Measurements from ENCODE around the gene TM4SF5.
A peak's percentile ranks its signal among the peaks of the same experiment; 100 is the strongest.
"Not testable (repeated sequence)": the region's sequence is repeated elsewhere in the genome, so short reads cannot be mapped to it uniquely, and the experiment has no call there.

Gene TM4SF5

GRCh38 chr17:4795168-4795567, 23.5 kb downstream of the TM4SF5 start:
- DNase-seq: no peak

GRCh38 chr17:4796552-4796920, 24.9 kb downstream of the TM4SF5 start:
- DNase-seq: no peak

- DNase-seq: no peak
Measured at GRCh38 chr17:4800462-4801196, 28.9 kb downstream of the TM4SF5 start.

- no peak for DNase-seq
Measured at GRCh38 chr17:4802228-4802627, 30.5 kb downstream of the TM4SF5 start, which contains the start of gene C17orf114. Gene C17orf114, minus strand, starts transcription at chr17:4802328.

- DNase-seq: no peak
Measured at GRCh38 chr17:4806456-4806776, 34.7 kb downstream of the TM4SF5 start.

- peak; percentile 22 for DNase-seq
Measured at GRCh38 chr17:4806777-4807604, 35.3 kb downstream of the TM4SF5 start, which contains the start of gene PLD2. Gene PLD2, plus strand, starts transcription at chr17:4807152. Its CDS starts 621 bp downstream, at chr17:4807773.

- no peak for DNase-seq
Measured at GRCh38 chr17:4807605-4808377, 36.1 kb downstream of the TM4SF5 start.

- DNase-seq: no peak
Measured at GRCh38 chr17:4808378-4808767, 36.7 kb downstream of the TM4SF5 start.

- DNase-seq: no peak
Measured at GRCh38 chr17:4810696-4811290, 39.1 kb downstream of the TM4SF5 start.

GRCh38 chr17:4811471-4811870, 39.8 kb downstream of the TM4SF5 start:
- no peak for DNase-seq

- DNase-seq: no peak
Measured at GRCh38 chr17:4812690-4813089, 41.0 kb downstream of the TM4SF5 start.

- DNase-seq: no peak
Measured at GRCh38 chr17:4815043-4815675, 43.5 kb downstream of the TM4SF5 start.

- no peak for DNase-seq
Measured at GRCh38 chr17:4816826-4817225, 45.1 kb downstream of the TM4SF5 start.

- no peak for DNase-seq
Measured at GRCh38 chr17:4818276-4818675, 46.6 kb downstream of the TM4SF5 start.

- DNase-seq: no peak
Measured at GRCh38 chr17:4822835-4823234, 51.1 kb downstream of the TM4SF5 start.

- no peak for DNase-seq
Measured at GRCh38 chr17:4823373-4824089, 51.8 kb downstream of the TM4SF5 start.

GRCh38 chr17:4827399-4827798, 55.7 kb downstream of the TM4SF5 start:
- no peak for DNase-seq

- DNase-seq: not testable (repeated sequence)
Measured at GRCh38 chr17:4832829-4833177, 61.1 kb downstream of the TM4SF5 start.

All from NCI-H526 treated with DMSO at 0.1 percent for 48 hours (cell line).